ENCODE results near the gene SH3RF3. TPM values are rescaled to one million over a fixed set of nuclear protein-coding genes. Genes with fewer than 3 reads are reported as not detected.

Gene SH3RF3
- total RNA-seq, 1 experiment from 2014 or later, result 4.9 TPM

DNA sequence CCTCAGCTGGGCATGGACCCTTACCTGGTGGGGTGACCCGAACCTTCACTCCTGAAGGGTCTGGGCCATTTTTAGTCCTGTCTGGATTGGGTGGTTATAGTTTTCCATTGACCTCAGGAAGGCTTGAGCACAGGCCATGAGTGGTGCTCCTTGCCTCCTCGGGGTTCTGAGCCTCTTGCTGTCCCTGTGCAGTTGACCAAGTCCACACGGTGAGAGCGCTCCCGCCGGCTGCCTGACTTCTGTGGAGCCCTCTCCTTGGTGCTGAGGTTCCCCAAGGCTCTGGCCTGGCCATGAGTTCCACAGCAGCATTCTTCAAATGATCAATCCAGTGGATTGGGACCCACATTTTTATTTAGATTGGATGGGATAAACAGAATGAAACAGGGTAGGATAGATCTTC, 325.3 kb downstream of the SH3RF3 start:
- Histone ChIP-seq H3K36me3 (ENCODE audit: control insufficient read depth, insufficient read depth, low read length) (no peaks in the 10 kb centered on the region), H3K4me3 (ENCODE audit: low read depth in 2 of 2, low read length in 2 of 2) (no peak overlapping the region), H3K9me3 (ENCODE audit: control insufficient read depth, insufficient read depth, low read depth, low read length) (no peaks in the 10 kb centered on the region), H3K27me3 (ENCODE audit: control insufficient read depth, insufficient read depth, low read length) (no peaks in the 10 kb centered on the region), H3K4me1 (ENCODE audit: control insufficient read depth, insufficient read depth, low read length) (no peaks in the 10 kb centered on the region), H3K27ac (ENCODE audit: low read length) (no peak overlapping the region)
- DNase-seq (ENCODE audit: low read depth, low spot score) (no peak), ATAC-seq (no peak)
- no peak for TF ChIP-seq POLR2AphosphoS5 (IDR thresholded peaks at IDR 0.05; ENCODE audit: low read depth, low read length)
- in situ Hi-C loops (cut with HindIII; ENCODE audit: low pct_unique_long_range_greater_than_20kb, low sequenced_read_pairs), result no loop called here
- POLR2A ChIA-PET, result no interaction called here
- CTCF ChIA-PET, result no interaction called here
- intact Hi-C loops (cut with micrococcal nuclease; ENCODE audit: unreplicated experiment), result no loop called here
- BruUV-seq (replicated peaks), result no TSS peak

DNA sequence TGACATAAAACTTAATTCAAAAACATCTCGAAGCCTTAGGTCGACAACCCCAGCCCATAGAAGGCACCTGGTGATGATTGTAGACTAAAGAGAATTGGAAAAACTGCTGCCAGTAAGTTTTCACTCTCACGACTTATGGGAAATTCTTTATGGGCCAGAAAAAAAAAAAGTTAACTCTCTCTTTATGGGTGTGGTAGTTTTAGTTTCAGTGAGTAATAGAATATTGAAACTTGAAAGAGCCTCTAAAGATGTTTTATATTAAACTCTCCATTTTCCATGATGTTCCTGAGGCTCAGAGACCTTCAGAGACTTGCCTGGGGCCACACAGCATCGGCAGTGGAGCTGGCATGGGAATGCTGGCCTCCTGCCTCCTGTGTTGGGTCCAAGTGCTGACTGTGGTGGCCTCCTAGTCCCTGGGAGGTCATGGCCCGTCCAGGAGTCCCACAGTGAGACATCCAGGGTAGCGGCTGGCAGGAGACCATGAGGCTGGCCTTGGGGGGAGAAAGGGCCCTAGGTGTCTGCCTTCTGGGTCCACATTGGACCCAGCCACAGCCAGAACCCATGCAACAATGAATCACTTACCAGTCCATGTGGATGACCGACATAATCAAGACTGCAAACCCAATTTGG, 325.9 kb downstream of the SH3RF3 start:
- no TSS peak for BruUV-seq (replicated peaks)

More for the DNA sequence above, 325.9 kb downstream of the SH3RF3 start:
- no peaks in the 10 kb centered on the region for H3K9me3 ChIP-seq (ENCODE audit: control insufficient read depth, insufficient read depth, low read depth, low read length)
- no peaks in the 10 kb centered on the region for H3K36me3 ChIP-seq (ENCODE audit: control insufficient read depth, insufficient read depth, low read length)
- no peaks in the 10 kb centered on the region for H3K4me1 ChIP-seq (ENCODE audit: control insufficient read depth, insufficient read depth, low read length)
- POLR2A ChIA-PET, result no interaction called here
- intact Hi-C loops (cut with micrococcal nuclease; ENCODE audit: unreplicated experiment) (no loop called here), in situ Hi-C loops (cut with HindIII; ENCODE audit: low pct_unique_long_range_greater_than_20kb, low sequenced_read_pairs) (no loop called here)
- H3K27me3 ChIP-seq (ENCODE audit: control insufficient read depth, insufficient read depth, low read length), result no peaks in the 10 kb centered on the region
- no peak for DNase-seq (ENCODE audit: low read depth, low spot score)
- H3K27ac ChIP-seq (ENCODE audit: low read length), result no peak overlapping the region
- ATAC-seq, result no peak
- TF ChIP-seq, protein P1, sequence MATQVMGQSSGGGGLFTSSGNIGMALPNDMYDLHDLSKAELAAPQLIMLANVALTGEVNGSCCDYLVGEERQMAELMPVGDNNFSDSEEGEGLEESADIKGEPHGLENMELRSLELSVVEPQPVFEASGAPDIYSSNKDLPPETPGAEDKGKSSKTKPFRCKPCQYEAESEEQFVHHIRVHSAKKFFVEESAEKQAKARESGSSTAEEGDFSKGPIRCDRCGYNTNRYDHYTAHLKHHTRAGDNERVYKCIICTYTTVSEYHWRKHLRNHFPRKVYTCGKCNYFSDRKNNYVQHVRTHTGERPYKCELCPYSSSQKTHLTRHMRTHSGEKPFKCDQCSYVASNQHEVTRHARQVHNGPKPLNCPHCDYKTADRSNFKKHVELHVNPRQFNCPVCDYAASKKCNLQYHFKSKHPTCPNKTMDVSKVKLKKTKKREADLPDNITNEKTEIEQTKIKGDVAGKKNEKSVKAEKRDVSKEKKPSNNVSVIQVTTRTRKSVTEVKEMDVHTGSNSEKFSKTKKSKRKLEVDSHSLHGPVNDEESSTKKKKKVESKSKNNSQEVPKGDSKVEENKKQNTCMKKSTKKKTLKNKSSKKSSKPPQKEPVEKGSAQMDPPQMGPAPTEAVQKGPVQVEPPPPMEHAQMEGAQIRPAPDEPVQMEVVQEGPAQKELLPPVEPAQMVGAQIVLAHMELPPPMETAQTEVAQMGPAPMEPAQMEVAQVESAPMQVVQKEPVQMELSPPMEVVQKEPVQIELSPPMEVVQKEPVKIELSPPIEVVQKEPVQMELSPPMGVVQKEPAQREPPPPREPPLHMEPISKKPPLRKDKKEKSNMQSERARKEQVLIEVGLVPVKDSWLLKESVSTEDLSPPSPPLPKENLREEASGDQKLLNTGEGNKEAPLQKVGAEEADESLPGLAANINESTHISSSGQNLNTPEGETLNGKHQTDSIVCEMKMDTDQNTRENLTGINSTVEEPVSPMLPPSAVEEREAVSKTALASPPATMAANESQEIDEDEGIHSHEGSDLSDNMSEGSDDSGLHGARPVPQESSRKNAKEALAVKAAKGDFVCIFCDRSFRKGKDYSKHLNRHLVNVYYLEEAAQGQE (IDR thresholded peaks at IDR 0.05; ENCODE audit: insufficient read depth in 1 of 2, low read depth in 2 of 2, low read length in 1 of 2), result no peak
- no peak for TF ChIP-seq TCF7L2 (IDR thresholded peaks at IDR 0.05; ENCODE audit: low read depth, low read length)
- TF ChIP-seq SIN3A (IDR thresholded peaks at IDR 0.05; ENCODE audit: borderline replicate concordance, insufficient read depth, low read depth, low read length), result no peak
- TF ChIP-seq, protein P2, sequence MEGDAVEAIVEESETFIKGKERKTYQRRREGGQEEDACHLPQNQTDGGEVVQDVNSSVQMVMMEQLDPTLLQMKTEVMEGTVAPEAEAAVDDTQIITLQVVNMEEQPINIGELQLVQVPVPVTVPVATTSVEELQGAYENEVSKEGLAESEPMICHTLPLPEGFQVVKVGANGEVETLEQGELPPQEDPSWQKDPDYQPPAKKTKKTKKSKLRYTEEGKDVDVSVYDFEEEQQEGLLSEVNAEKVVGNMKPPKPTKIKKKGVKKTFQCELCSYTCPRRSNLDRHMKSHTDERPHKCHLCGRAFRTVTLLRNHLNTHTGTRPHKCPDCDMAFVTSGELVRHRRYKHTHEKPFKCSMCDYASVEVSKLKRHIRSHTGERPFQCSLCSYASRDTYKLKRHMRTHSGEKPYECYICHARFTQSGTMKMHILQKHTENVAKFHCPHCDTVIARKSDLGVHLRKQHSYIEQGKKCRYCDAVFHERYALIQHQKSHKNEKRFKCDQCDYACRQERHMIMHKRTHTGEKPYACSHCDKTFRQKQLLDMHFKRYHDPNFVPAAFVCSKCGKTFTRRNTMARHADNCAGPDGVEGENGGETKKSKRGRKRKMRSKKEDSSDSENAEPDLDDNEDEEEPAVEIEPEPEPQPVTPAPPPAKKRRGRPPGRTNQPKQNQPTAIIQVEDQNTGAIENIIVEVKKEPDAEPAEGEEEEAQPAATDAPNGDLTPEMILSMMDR (IDR thresholded peaks at IDR 0.05), result no peak
- no peak for TF ChIP-seq POLR2AphosphoS5 (IDR thresholded peaks at IDR 0.05; ENCODE audit: low read depth, low read length)
- H3K4me3 ChIP-seq (ENCODE audit: low read depth in 2 of 2, low read length in 2 of 2), result no peak overlapping the region
- CTCF ChIA-PET, result no interaction called here

Measured in Panc1 (cell line).